Astrocyte of the spinal cord (primary cell): ENCODE results near the gene TRIM65.

Experiments
- DNase-seq: peaks from one replicate; pipeline ENCODE4 v3.0.0; 2011; ENCODE audit warnings: low read depth, low spot score
- H3K4me3 ChIP-seq: 2 replicates; pipeline ENCODE4 v1.5.1; 2011; ENCODE audit warnings: low read depth, mild to moderate bottlenecking, low read length, moderate library complexity
- CTCF ChIP-seq: IDR thresholded peaks from 2 replicates; pipeline ENCODE4 v1.5.1; 2012; ENCODE audit warnings: low read depth, mild to moderate bottlenecking, low read length, inconsistent platforms
- in situ Hi-C: cut with HindIII; loops from 2 replicates; pipeline ENCODE4 v1.10.0; 2017; ENCODE audit warnings: low sequenced_read_pairs

The TRIM65 gene

GRCh38 chr17:75840799-75841164 is 56.0 kb downstream of the TRIM65 start:
- in situ Hi-C loops: no loop called here
- no peak for TF ChIP-seq CTCF
- no peak for DNase-seq
- no peak overlapping the region for H3K4me3 ChIP-seq

- no peak overlapping the region for H3K4me3 ChIP-seq
- TF ChIP-seq CTCF: no peak
- DNase-seq: no peak
- in situ Hi-C loops: no loop called here
Observed at GRCh38 chr17:75839942-75840798, 56.6 kb downstream of the TRIM65 start.
